H1 (cell line): Measurements from ENCODE around the gene HLA-G. TPM values are rescaled to one million over a fixed set of nuclear protein-coding genes. Genes with fewer than 3 reads are reported as not detected.

Experiments
- CTCF ChIA-PET: fragments of 300-600 bp; sonication (Branson Sonifier 250); formaldehyde crosslinking; loops from one replicate; lab custom pipeline; 2021; ENCODE audit not compliant: partially characterized antibody; lab: Charles Lee
- POLR2A ChIA-PET: fragments of 300-600 bp; sonication (Branson Sonifier 250); formaldehyde crosslinking; loops from one replicate; lab custom pipeline; 2021; ENCODE audit warnings: inconsistent platforms; ENCODE audit not compliant: partially characterized antibody; lab: Charles Lee
- DNase-seq, 2 experiments: peaks; one replicate each; pipeline versions ENCODE4 v3.0.0 to v3.0.0-alpha.2; 2010 to 2022; ENCODE audit warnings: low spot score in 2 of 2, low read depth in 1 of 2, mixed read lengths in 1 of 2
- FAIRE-seq: peaks from 2 replicates; lab custom pipeline; 2011; peaks lifted over from hg19 to GRCh38; lab: Jason Lieb, UNC
- H2AFZ ChIP-seq: 2 replicates; pipeline ENCODE4 v1.8.1; 2012; ENCODE audit warnings: low read length, inconsistent platforms
- H2AK5ac ChIP-seq: 2 replicates; pipeline ENCODE4 v1.6.1; 2013; ENCODE audit warnings: low read depth, low read length
- H2BK120ac ChIP-seq: replicated peaks from 2 replicates; pipeline ENCODE3; 2013; ENCODE audit warnings: low read depth, low read length, inconsistent platforms
- H2BK12ac ChIP-seq: 2 replicates; pipeline ENCODE4 v1.6.1; 2013; ENCODE audit warnings: low read depth, low read length
- H2BK15ac ChIP-seq: 2 replicates; pipeline ENCODE4 v1.6.1; 2013; ENCODE audit warnings: low read length
- H2BK20ac ChIP-seq: 2 replicates; pipeline ENCODE4 v1.6.1; 2013; ENCODE audit warnings: low read length
- H2BK5ac ChIP-seq: 2 replicates; pipeline ENCODE4 v1.6.1; 2013; ENCODE audit warnings: low read depth, low read length
- H3K14ac ChIP-seq: 2 replicates; pipeline ENCODE4 v1.6.1; 2013; ENCODE audit warnings: inconsistent platforms; ENCODE audit not compliant: insufficient read length
- H3K18ac ChIP-seq: 2 replicates; pipeline ENCODE4 v1.6.1; 2013; ENCODE audit warnings: low read length; ENCODE audit errors: extremely low read depth
- H3K23ac ChIP-seq: 2 replicates; pipeline ENCODE4 v1.6.1; 2013; ENCODE audit warnings: inconsistent platforms; ENCODE audit not compliant: insufficient read length
- H3K23me2 ChIP-seq: 2 replicates; pipeline ENCODE4 v1.6.1; 2013; ENCODE audit warnings: low read depth, low read length
- H3K27ac ChIP-seq: 2 replicates; pipeline ENCODE4 v1.6.1; 2011; ENCODE audit warnings: low read depth, low read length, inconsistent platforms
- H3K27me3 ChIP-seq, 4 experiments: replicated peaks in 1 of 4; 1 replicate in 1 of 4; 2 replicates in 3 of 4; pipeline versions ENCODE4 v1.6.1 to v1.8.1; 2011 to 2013; ENCODE audit warnings: low read length in 3 of 4, mild to moderate bottlenecking in 3 of 4, inconsistent platforms in 2 of 4, mixed read lengths in 2 of 4, moderate library complexity in 1 of 4; ENCODE audit not compliant: control insufficient read depth in 3 of 4, insufficient read depth in 3 of 4; ENCODE audit errors: extremely low read depth in 1 of 4
- H3K36me3 ChIP-seq, 4 experiments: 2 replicates each; pipeline versions ENCODE4 v1.6.1 to v1.8.1; 2011 to 2013; ENCODE audit warnings: mild to moderate bottlenecking in 4 of 4, low read length in 3 of 4, moderate library complexity in 2 of 4, control low read depth in 1 of 4, inconsistent platforms in 1 of 4; ENCODE audit not compliant: insufficient read depth in 4 of 4, control insufficient read depth in 2 of 4
- H3K4ac ChIP-seq: replicated peaks from 2 replicates; pipeline ENCODE3; 2013; ENCODE audit warnings: low read length, low read depth, mixed read lengths, inconsistent platforms; ENCODE audit not compliant: insufficient read length
- H3K4me1 ChIP-seq, 4 experiments: replicated peaks in 1 of 4; 1 replicate in 1 of 4; 2 replicates in 3 of 4; pipeline versions ENCODE4 v1.6.1 to v1.8.1; 2011 to 2013; ENCODE audit warnings: low read length in 3 of 4, inconsistent platforms in 2 of 4, mixed read lengths in 1 of 4; ENCODE audit not compliant: insufficient read depth in 4 of 4, control insufficient read depth in 3 of 4
- H3K4me2 ChIP-seq, 2 experiments: 2 replicates each; pipeline versions ENCODE4 v1.6.1 to v1.8.1; 2011 to 2013; ENCODE audit warnings: low read depth in 2 of 2, low read length in 2 of 2, control low read depth in 1 of 2, inconsistent platforms in 1 of 2, mild to moderate bottlenecking in 1 of 2; ENCODE audit not compliant: insufficient read depth in 1 of 2
- H3K4me3 ChIP-seq, 4 experiments: fragments of 200-600, 300-600 bp in 1 of 4; sonication (generic), shearing (Covaris generic), sonication (Bioruptor Twin) in 1 of 4; 2 replicates each; pipeline versions ENCODE4 v1.5.1 to v1.8.1; 2011 to 2016; ENCODE audit warnings: low read length in 4 of 4, low read depth in 3 of 4, control low read depth in 2 of 4, inconsistent platforms in 2 of 4, mild to moderate bottlenecking in 2 of 4, mixed read lengths in 1 of 4, moderate library complexity in 1 of 4; ENCODE audit not compliant: insufficient read depth in 2 of 4; ENCODE audit errors: extremely low read depth in 1 of 4
- H3K56ac ChIP-seq: replicated peaks from 2 replicates; pipeline ENCODE3; 2013; ENCODE audit warnings: low read depth, mild to moderate bottlenecking, mixed read lengths, low read length, inconsistent platforms; ENCODE audit not compliant: insufficient read length
- H3K79me1 ChIP-seq: 2 replicates; pipeline ENCODE4 v1.6.1; 2013; ENCODE audit warnings: low read depth, low read length, control low read depth
- H3K79me2 ChIP-seq, 2 experiments: 2 replicates each; pipeline versions ENCODE4 v1.6.1 to v1.8.1; 2012 to 2013; ENCODE audit warnings: low read length in 2 of 2, mild to moderate bottlenecking in 2 of 2, inconsistent platforms in 1 of 2; ENCODE audit not compliant: insufficient read depth in 2 of 2, control insufficient read depth in 1 of 2
- H3K9ac ChIP-seq, 4 experiments: replicated peaks in 1 of 4; 1 replicate in 1 of 4; 2 replicates in 3 of 4; pipeline versions ENCODE4 v1.6.1 to v1.8.1; 2011 to 2013; ENCODE audit warnings: low read depth in 3 of 4, low read length in 3 of 4, control low read depth in 2 of 4, mild to moderate bottlenecking in 2 of 4, moderate library complexity in 2 of 4, inconsistent platforms in 1 of 4; ENCODE audit errors: extremely low read depth in 1 of 4
- H3K9me3 ChIP-seq, 2 experiments: 2 replicates each; pipeline versions ENCODE4 v1.6.1 to v1.8.1; 2012 to 2013; ENCODE audit warnings: mild to moderate bottlenecking in 2 of 2, moderate library complexity in 2 of 2, control low read depth in 1 of 2, inconsistent platforms in 1 of 2, low read depth in 1 of 2, low read length in 1 of 2, mixed read lengths in 1 of 2; ENCODE audit not compliant: insufficient read depth in 2 of 2
- H4K20me1 ChIP-seq, 2 experiments: replicated peaks in 1 of 2; 2 replicates each; pipeline versions ENCODE3 to v1.8.1; 2011 to 2013; ENCODE audit warnings: inconsistent platforms in 2 of 2, low read length in 2 of 2, mild to moderate bottlenecking in 1 of 2; ENCODE audit not compliant: insufficient read depth in 2 of 2, control insufficient read depth in 1 of 2
- H4K5ac ChIP-seq: 2 replicates; pipeline ENCODE4 v1.6.1; 2013; ENCODE audit warnings: low read length, low read depth, mixed read lengths, inconsistent platforms; ENCODE audit not compliant: insufficient read length
- H4K8ac ChIP-seq: 2 replicates; pipeline ENCODE4 v1.8.0; 2013; ENCODE audit warnings: mild to moderate bottlenecking, moderate library complexity, low read length, inconsistent platforms; ENCODE audit not compliant: insufficient read depth; ENCODE audit errors: extremely low read depth
- H4K91ac ChIP-seq: replicated peaks from 2 replicates; pipeline ENCODE3; 2013; ENCODE audit warnings: low read length, mixed read lengths, inconsistent platforms; ENCODE audit not compliant: insufficient read length
- CHD1 ChIP-seq: IDR thresholded peaks from 2 replicates; pipeline ENCODE4 v1.6.1; 2012; ENCODE audit warnings: low read depth, low read length, improper control_type of control experiment
- CREB1 ChIP-seq: IDR thresholded peaks from 2 replicates; pipeline ENCODE4 v1.6.1; 2012; ENCODE audit warnings: inconsistent platforms
- CTCF ChIP-seq, 3 experiments: IDR thresholded peaks; 1 replicate in 2 of 3; 2 replicates in 1 of 3; pipeline versions ENCODE4 v1.5.1 to v1.6.1; 2011; ENCODE audit warnings: low read length in 3 of 3, mild to moderate bottlenecking in 3 of 3, inconsistent platforms in 2 of 3, low read depth in 1 of 3, moderate library complexity in 1 of 3; ENCODE audit not compliant: insufficient read depth in 1 of 3; ENCODE audit errors: control extremely low read depth in 1 of 3
- NRF1 ChIP-seq: IDR thresholded peaks from 2 replicates; pipeline ENCODE4 v1.6.1; 2011; ENCODE audit warnings: mild to moderate bottlenecking, low read depth, low read length, improper control_type of control experiment
- RAD21 ChIP-seq, 2 experiments: IDR thresholded peaks in 1 of 2; conservative IDR thresholded peaks in 1 of 2; 2 replicates each; pipeline ENCODE4 v1.6.1; 2011; ENCODE audit warnings: low read depth in 2 of 2, low read length in 2 of 2, improper control_type of control experiment in 1 of 2, inconsistent platforms in 1 of 2, mild to moderate bottlenecking in 1 of 2, moderate library complexity in 1 of 2
- RBBP5 ChIP-seq: IDR thresholded peaks from 2 replicates; pipeline ENCODE4 v1.7.1; 2012; ENCODE audit warnings: low read depth, mild to moderate bottlenecking, inconsistent platforms, low read length, moderate library complexity, borderline replicate concordance
- SP1 ChIP-seq: IDR thresholded peaks from 2 replicates; pipeline ENCODE4 v1.6.1; 2011; ENCODE audit warnings: low read depth, low read length
- SP4 ChIP-seq: IDR thresholded peaks from 2 replicates; pipeline ENCODE4 v1.6.1; 2012; ENCODE audit warnings: low read length, inconsistent platforms
- TCF12 ChIP-seq: IDR thresholded peaks from 2 replicates; pipeline ENCODE4 v1.6.1; 2011; ENCODE audit warnings: low read depth, mild to moderate bottlenecking, low read length
- YY1 ChIP-seq: IDR thresholded peaks from 2 replicates; pipeline ENCODE4 v1.6.1; 2011; ENCODE audit warnings: low read depth, mild to moderate bottlenecking, low read length
- WGBS, 2 experiments: shearing (Covaris generic) in 1 of 2; methylation state at CpG; one replicate each; pipeline versions ENCODE4 v1.1.6 to v1.1.7; 2013 to 2015; ENCODE audit warnings: low lambda C conversion rate in 2 of 2, mixed read lengths in 2 of 2, inconsistent platforms in 1 of 2, low coverage in 1 of 2, missing lambda C conversion rate in 1 of 2; ENCODE audit not compliant: insufficient replicate concordance in 2 of 2, insufficient coverage in 1 of 2, insufficient read length in 1 of 2; ENCODE audit errors: extremely low coverage in 1 of 2, missing lambda C conversion rate in 1 of 2; 5-methylcytosine and 5-hydroxymethylcytosine counted together
- polyA plus RNA-seq, 7 experiments: library from polyadenylated mRNA; depleted of rRNA in 3 of 7; stranded (reverse) in 5 of 7; unstranded in 2 of 7; fragments of >200 nt in 5 of 7; fragments of 200-250 nt in 2 of 7; gene quantifications; 1 replicate in 5 of 7; 2 replicates in 1 of 7; 4 replicates in 1 of 7; pipeline versions ENCODE4 v1.2.1 to v1.2.3, GENCODE V29; 2011 to 2013; ENCODE audit warnings: missing spikeins in 2 of 7, mixed read lengths in 2 of 7
- total RNA-seq: library from RNA; stranded (reverse); fragmentation: NEBNext Ultra II Directional; extraction: Animal tissue kit (Norgen Biotek cat#: 25700); gene quantifications from 2 replicates; pipeline ENCODE4 v1.2.1, GENCODE V29; 2021

HLA-G gene
- total and polyA plus RNA-seq, 2 of the 8 experiments (the other 6 are each of a cell fraction or from before 2014, with no cell fraction given) = 3.2 to 4.8 TPM

GRCh38 chr6:29865631-29866030 lies 38.0 kb downstream of the HLA-G start:
- Histone ChIP-seq H2AFZ (no peak overlapping the region), H3K27me3 (peaks cover 0 to 8% (median 0%) of the 10 kb centered on the region in 4 experiments; a peak in 3 of 7 replicates), H3K27ac (no peak overlapping the region), H3K23ac (no peak overlapping the region), H3K4me2 (no peak overlapping the region), H3K56ac (no peak overlapping the region), H3K9ac (no peak overlapping the region), H3K4me1 (no peaks in the 10 kb centered on the region), H2BK5ac (no peak overlapping the region), H3K4ac (no peak overlapping the region), H3K23me2 (no peaks in the 10 kb centered on the region; the same call in 1 of the 2 replicates), H3K18ac (no peak overlapping the region), H3K36me3 (no peaks in the 10 kb centered on the region), H3K9me3 (no peaks in the 10 kb centered on the region), H4K20me1 (peaks cover 0 to 2% of the 10 kb centered on the region in 2 experiments), H2BK20ac (no peak overlapping the region), H3K79me1 (no peaks in the 10 kb centered on the region), H3K14ac (no peak overlapping the region), H2BK120ac (no peak overlapping the region), H3K79me2 (no peaks in the 10 kb centered on the region), H2BK12ac (no peak overlapping the region), H2BK15ac (no peak overlapping the region), H2AK5ac (no peak overlapping the region), H4K91ac (no peak overlapping the region), H4K8ac (no peak overlapping the region), H4K5ac (no peak overlapping the region), H3K4me3 (no peak overlapping the region)
- FAIRE-seq (no peak), DNase-seq (no peak)
- ChIA-PET CTCF (interaction anchor here (0.9 to 2.9 kb wide), 3 partner anchors 17 to 18 kb away, joined by 3 to 11 read pairs (median 3); no protein-coding TSS in a partner anchor), POLR2A (interaction anchor here (0.9 kb wide), 1 partner anchor 111 kb away, joined by 3 read pairs; no protein-coding TSS in a partner anchor)
- TF ChIP-seq YY1 (no peak), SP1 (no peak), SP4 (no peak), CTCF (IDR thresholded peaks at IDR 0.05; ENCODE audit: control extremely low read depth in 1 of 3, insufficient read depth in 1 of 3, low read depth in 1 of 3, low read length in 3 of 3) (no peak), CHD1 (no peak), NRF1 (no peak), TCF12 (no peak), RAD21 (IDR thresholded peaks at IDR 0.05 in 1 of 2, conservative IDR thresholded peaks at IDR 0.05 in 1 of 2; ENCODE audit: low read depth in 2 of 2, low read length in 2 of 2) (no peak), CREB1 (no peak), RBBP5 (no peak)
- 96% methylated on average over 1 of the region's 1 CpG; no CpG with 5 or more reads in 1 of the 2 experiments for WGBS, 2 experiments
